ENCODE measurements around the gene PTPRQ. TPM values are rescaled to one million over a fixed set of nuclear protein-coding genes. Genes with fewer than 3 reads are reported as not detected.

PTPRQ gene
- total RNA-seq, 4 donors from 2014 or later = 0.47 to 6.0 (median 3.4) TPM

- Histone ChIP-seq H3K27me3 (no peaks in the 10 kb centered on the region), H3K36me3 (no peaks in the 10 kb centered on the region), H3K9me3 (no peaks in the 10 kb centered on the region), H3K27ac (no peak overlapping the region), H3K4me3 (no peak overlapping the region), H3K4me1 (peaks cover 0 to 12% (median 3%) of the 10 kb centered on the region in 3 donors)
- no peak for ATAC-seq
- WGBS, 2 donors (ENCODE audit: low coverage in 1 of 2) = 41 to 65% methylated on average over 7 of the region's 7 CpGs
- no peak for TF ChIP-seq POLR2AphosphoS5 (IDR thresholded peaks at IDR 0.05)
- TF ChIP-seq CTCF (IDR thresholded peaks at IDR 0.05) = no peak
- no peak for TF ChIP-seq POLR2A (IDR thresholded peaks at IDR 0.05)
- TF ChIP-seq EP300 (IDR thresholded peaks at IDR 0.05) = no peak
Measured at GRCh38 chr12:80698256-80698655, 254.2 kb downstream of the PTPRQ start.

GRCh38 chr12:80698847-80699542, 255.0 kb downstream of the PTPRQ start:
- H3K4me1 ChIP-seq = peaks cover 0 to 15% (median 4%) of the 10 kb centered on the region in 3 donors
- 73 to 74% methylated on average over 7 of the region's 7 CpGs for WGBS, 2 donors (ENCODE audit: low coverage in 1 of 2)
- no peaks in the 10 kb centered on the region for H3K36me3 ChIP-seq
- TF ChIP-seq EP300 (IDR thresholded peaks at IDR 0.05) (no peak), POLR2A (IDR thresholded peaks at IDR 0.05) (no peak), CTCF (IDR thresholded peaks at IDR 0.05) (no peak), POLR2AphosphoS5 (IDR thresholded peaks at IDR 0.05) (no peak)
- no peak overlapping the region for H3K4me3 ChIP-seq
- no peak for ATAC-seq
- no peaks in the 10 kb centered on the region for H3K9me3 ChIP-seq
- no peak overlapping the region for H3K27ac ChIP-seq
- H3K27me3 ChIP-seq = no peaks in the 10 kb centered on the region

GRCh38 chr12:80700327-80700726, 256.3 kb downstream of the PTPRQ start:
- ATAC-seq = no peak
- Histone ChIP-seq H3K4me1 (peaks cover 0 to 22% (median 4%) of the 10 kb centered on the region in 3 donors), H3K4me3 (no peak overlapping the region), H3K9me3 (no peaks in the 10 kb centered on the region), H3K27ac (no peak overlapping the region), H3K36me3 (no peaks in the 10 kb centered on the region), H3K27me3 (no peaks in the 10 kb centered on the region)
- TF ChIP-seq POLR2A (IDR thresholded peaks at IDR 0.05) = no peak
- TF ChIP-seq CTCF (IDR thresholded peaks at IDR 0.05) = no peak
- no peak for TF ChIP-seq POLR2AphosphoS5 (IDR thresholded peaks at IDR 0.05)
- TF ChIP-seq EP300 (IDR thresholded peaks at IDR 0.05) = no peak
- WGBS, 2 donors (ENCODE audit: low coverage in 1 of 2) = 72 to 89% methylated on average over 2 of the region's 2 CpGs

- H3K4me1 ChIP-seq = peaks cover 0 to 22% (median 4%) of the 10 kb centered on the region in 3 donors
- no peak for ATAC-seq
- H3K27me3 ChIP-seq = no peaks in the 10 kb centered on the region
- TF ChIP-seq POLR2A (IDR thresholded peaks at IDR 0.05) = no peak
- no peak for TF ChIP-seq POLR2AphosphoS5 (IDR thresholded peaks at IDR 0.05)
- TF ChIP-seq CTCF (IDR thresholded peaks at IDR 0.05) = no peak
- no peak for TF ChIP-seq EP300 (IDR thresholded peaks at IDR 0.05)
- H3K9me3 ChIP-seq = no peaks in the 10 kb centered on the region
- no peaks in the 10 kb centered on the region for H3K36me3 ChIP-seq
- 29 to 34% methylated on average over 1 to 2 of the region's 2 CpGs for WGBS, 2 donors (ENCODE audit: low coverage in 1 of 2)
- H3K27ac ChIP-seq = no peak overlapping the region
- no peak overlapping the region for H3K4me3 ChIP-seq
Measured at GRCh38 chr12:80701388-80701787, 257.4 kb downstream of the PTPRQ start.

Data from gastroesophageal sphincter (tissue), 4 donors.